NCI-H1092 treated with DMSO at 0.1 percent for 48 hours (cell line): ENCODE measurements around the gene S100A7.
"Not testable (repeated sequence)": the region's sequence is repeated elsewhere in the genome, so short reads cannot be mapped to it uniquely, and the experiment has no call there.

Experiments
- DNase-seq: peaks from one replicate; lab custom pipeline; 2025; lab: John Stamatoyannopoulos, UW

Gene S100A7

GRCh38 chr1:153476491-153477093, 16.1 kb upstream of the S100A7 start:
- no peak for DNase-seq

- DNase-seq: no peak
Observed at GRCh38 chr1:153475282-153475681, 14.8 kb upstream of the S100A7 start.

GRCh38 chr1:153474347-153474746, 13.9 kb upstream of the S100A7 start:
- DNase-seq: no peak

GRCh38 chr1:153470707-153471106, 10.3 kb upstream of the S100A7 start:
- DNase-seq: no peak

- no peak for DNase-seq
Observed at GRCh38 chr1:153466908-153467307, 6.5 kb upstream of the S100A7 start.

- DNase-seq: no peak
Observed at GRCh38 chr1:153465811-153466636, 5.6 kb upstream of the S100A7 start.

- DNase-seq: not testable (repeated sequence)
Observed at GRCh38 chr1:153462741-153463140, 2.3 kb upstream of the S100A7 start.

- DNase-seq: no peak
Observed at GRCh38 chr1:153459655-153460054, 796 bp downstream of the S100A7 start.

GRCh38 chr1:153456396-153456795, 4.1 kb downstream of the S100A7 start:
- DNase-seq: no peak

GRCh38 chr1:153448851-153449250, 11.6 kb downstream of the S100A7 start:
- DNase-seq: not testable (repeated sequence)

GRCh38 chr1:153447498-153448170, 12.8 kb downstream of the S100A7 start:
- DNase-seq: no peak

GRCh38 chr1:153444078-153444477, 16.4 kb downstream of the S100A7 start:
- DNase-seq: no peak

GRCh38 chr1:153443486-153443885, 17.0 kb downstream of the S100A7 start:
- DNase-seq: no peak

- peak; percentile 59 for DNase-seq
Observed at GRCh38 chr1:153441238-153441755, 19.2 kb downstream of the S100A7 start.

- DNase-seq: no peak
Observed at GRCh38 chr1:153439273-153439672, 21.2 kb downstream of the S100A7 start.

GRCh38 chr1:153438599-153438998, 21.9 kb downstream of the S100A7 start:
- no peak for DNase-seq

- no peak for DNase-seq
Observed at GRCh38 chr1:153437236-153437635, 23.2 kb downstream of the S100A7 start.

- no peak for DNase-seq
Observed at GRCh38 chr1:153434746-153435455, 25.6 kb downstream of the S100A7 start.

- no peak for DNase-seq
Observed at GRCh38 chr1:153432874-153433681, 27.4 kb downstream of the S100A7 start.

GRCh38 chr1:153431928-153432327, 28.5 kb downstream of the S100A7 start:
- DNase-seq: no peak

GRCh38 chr1:153431427-153431826, 29.0 kb downstream of the S100A7 start:
- no peak for DNase-seq
